Measurements from ENCODE around the gene SRMS. TPM values are rescaled to one million over a fixed set of nuclear protein-coding genes. Genes with fewer than 3 reads are reported as not detected.

The SRMS gene
- total and polyA plus RNA-seq, 2 of the 13 experiments (the other 11 are each of a cell fraction or from before 2014, with no cell fraction given), result not detected

- TF ChIP-seq SMARCC2 (IDR thresholded peaks at IDR 0.05), result no peak
Measured at GRCh38 chr20:63585616-63586565, 38.3 kb upstream of the SRMS start (continued).

GRCh38 chr20:63582382-63583063 lies 35.0 kb upstream of the SRMS start:
- Histone ChIP-seq H3K9ac (ENCODE audit: insufficient read depth, low read depth, low read length) (0 out of 2 replicates have a peak overlapping the region, but pooled peaks have one; percentile 42), H3K27ac (ENCODE audit: extremely low read length, insufficient read depth, low read length) (no peak overlapping the region), H4K20me1 (ENCODE audit: insufficient read depth, low read length) (no peaks in the 10 kb centered on the region), H3K27me3 (ENCODE audit: control insufficient read depth in 1 of 2, insufficient read depth in 2 of 2, low read length in 2 of 2) (peaks cover 6 to 36% of the 10 kb centered on the region in 2 experiments; a peak in 3 of 5 replicates), H3K79me2 (ENCODE audit: insufficient read depth, low read length) (no peaks in the 10 kb centered on the region), H3K36me3 (replicated peaks in 1 of 2; ENCODE audit: control insufficient read depth in 1 of 2, insufficient read depth in 2 of 2, low read length in 2 of 2) (no peaks in the 10 kb centered on the region), H2AFZ (ENCODE audit: low read length) (no peak overlapping the region), H3K4me3 (replicated peaks in 1 of 3; ENCODE audit: insufficient read depth in 1 of 3, low read depth in 2 of 3, low read length in 3 of 3) (peak overlapping the region; percentile 26 to 45 (median 31); a peak in 5 of 6 replicates), H3K4me2 (ENCODE audit: low read depth, low read length) (peak overlapping the region; percentile 80), H3K9me3 (ENCODE audit: low read length) (no peaks in the 10 kb centered on the region), H3K4me1 (ENCODE audit: insufficient read depth, low read length) (peaks cover 47% of the 10 kb centered on the region)
- no peak for DNase-seq (ENCODE audit: low spot score)
- in situ Hi-C loops (cut with HindIII; ENCODE audit: extremely low pct_ligation_motif_present, low pct_unique_long_range_greater_than_20kb) (no loop called here), intact Hi-C loops (cut with micrococcal nuclease; ENCODE audit: unreplicated experiment) (no loop called here)
- ATAC-seq, result no peak; the same call in 2 of the 3 replicates
- ChIA-PET CTCF (ENCODE audit: low intra/inter-chr PET ratio, low total read pairs) (no interaction called here), POLR2A (interaction anchor here (1.6 to 3.4 kb wide), 4 partner anchors 9 to 45 kb away, joined by 6 to 19 read pairs (median 8); partner anchors contain the start of genes GMEB2, HELZ2 and PTK6)
- WGBS (ENCODE audit: low lambda C conversion rate), result 44% methylated on average over 23 of the region's 23 CpGs
- FAIRE-seq, result no peak
- no TSS peak for BruUV-seq (replicated peaks)
- no peak for TF ChIP-seq HMGA1 (CRISPR knock-in tag; conservative IDR thresholded peaks at IDR 0.05)
- peak; percentile 36; the same call in 1 of the 2 replicates for TF ChIP-seq NFKB2 (CRISPR knock-in tag; IDR thresholded peaks at IDR 0.05; ENCODE audit: borderline replicate concordance)
- TF ChIP-seq, protein P1, sequence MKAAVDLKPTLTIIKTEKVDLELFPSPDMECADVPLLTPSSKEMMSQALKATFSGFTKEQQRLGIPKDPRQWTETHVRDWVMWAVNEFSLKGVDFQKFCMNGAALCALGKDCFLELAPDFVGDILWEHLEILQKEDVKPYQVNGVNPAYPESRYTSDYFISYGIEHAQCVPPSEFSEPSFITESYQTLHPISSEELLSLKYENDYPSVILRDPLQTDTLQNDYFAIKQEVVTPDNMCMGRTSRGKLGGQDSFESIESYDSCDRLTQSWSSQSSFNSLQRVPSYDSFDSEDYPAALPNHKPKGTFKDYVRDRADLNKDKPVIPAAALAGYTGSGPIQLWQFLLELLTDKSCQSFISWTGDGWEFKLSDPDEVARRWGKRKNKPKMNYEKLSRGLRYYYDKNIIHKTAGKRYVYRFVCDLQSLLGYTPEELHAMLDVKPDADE (CRISPR knock-in tag; IDR thresholded peaks at IDR 0.05), result no peak
- no peak for TF ChIP-seq ZIK1 (CRISPR knock-in tag; IDR thresholded peaks at IDR 0.05; ENCODE audit: borderline replicate concordance, low read depth)
- TF ChIP-seq ZFP36L2 (CRISPR knock-in tag; IDR thresholded peaks at IDR 0.05), result no peak
- no peak for TF ChIP-seq YEATS2 (CRISPR knock-in tag; IDR thresholded peaks at IDR 0.05; ENCODE audit: borderline replicate concordance)
- no peak for TF ChIP-seq PLRG1 (conservative IDR thresholded peaks at IDR 0.05)
- no peak for TF ChIP-seq SETDB1 (CRISPR knock-in tag; IDR thresholded peaks at IDR 0.05; ENCODE audit: borderline replicate concordance)
- TF ChIP-seq, protein P2, sequence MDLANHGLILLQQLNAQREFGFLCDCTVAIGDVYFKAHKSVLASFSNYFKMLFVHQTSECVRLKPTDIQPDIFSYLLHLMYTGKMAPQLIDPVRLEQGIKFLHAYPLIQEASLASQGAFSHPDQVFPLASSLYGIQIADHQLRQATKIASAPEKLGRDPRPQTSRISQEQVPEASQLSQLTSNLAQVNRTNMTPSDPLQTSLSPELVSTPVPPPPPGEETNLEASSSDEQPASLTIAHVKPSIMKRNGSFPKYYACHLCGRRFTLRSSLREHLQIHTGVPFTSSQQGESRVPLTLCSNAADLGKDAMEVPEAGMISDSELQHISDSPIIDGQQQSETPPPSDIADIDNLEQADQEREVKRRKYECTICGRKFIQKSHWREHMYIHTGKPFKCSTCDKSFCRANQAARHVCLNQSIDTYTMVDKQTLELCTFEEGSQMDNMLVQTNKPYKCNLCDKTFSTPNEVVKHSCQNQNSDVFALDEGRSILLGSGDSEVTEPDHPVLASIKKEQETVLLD (CRISPR knock-in tag; IDR thresholded peaks at IDR 0.05; ENCODE audit: low read depth), result no peak
- TF ChIP-seq PAF1 (CRISPR knock-in tag; IDR thresholded peaks at IDR 0.05), result no peak
- no peak for TF ChIP-seq SKI (IDR thresholded peaks at IDR 0.05; ENCODE audit: partially characterized antibody)
- no peak for TF ChIP-seq ZFP36 (IDR thresholded peaks at IDR 0.05; ENCODE audit: borderline replicate concordance, low read depth, low read length, partially characterized antibody)
- no peak; the same call in 1 of the 2 replicates for TF ChIP-seq SALL1 (CRISPR knock-in tag; IDR thresholded peaks at IDR 0.05)
- TF ChIP-seq MAZ (IDR thresholded peaks at IDR 0.05; ENCODE audit: borderline replicate concordance, low read depth, low read length), result no peak
- no peak for TF ChIP-seq MAZ (CRISPR knock-in tag; IDR thresholded peaks at IDR 0.05; ENCODE audit: low read depth)
- 0 out of 2 replicates have a peak, but pooled peaks have one; percentile 10 for TF ChIP-seq RXRA (CRISPR knock-in tag; IDR thresholded peaks at IDR 0.05)
- TF ChIP-seq NFE2L1 (CRISPR knock-in tag; IDR thresholded peaks at IDR 0.05; ENCODE audit: borderline replicate concordance), result no peak
- no peak for TF ChIP-seq ZNF761 (CRISPR knock-in tag; conservative IDR thresholded peaks at IDR 0.05)
- TF ChIP-seq ZNF33B (CRISPR knock-in tag; IDR thresholded peaks at IDR 0.05), result 0 out of 2 replicates have a peak, but pooled peaks have one; percentile 17
